A549 (cell line): ENCODE results near the gene ARID3A. TPM values are rescaled to one million over a fixed set of nuclear protein-coding genes. Genes with fewer than 3 reads are reported as not detected.
A peak's percentile ranks its signal among the peaks of the same experiment; 100 is the strongest.

ENCODE experiments used
- ATAC-seq, 2 experiments: fragments of 200-7000 bp in 1 of 2; fragments of >200 bp in 1 of 2; cut with Nextera tagmentation in 1 of 2; cut with Tn5 transposase in 1 of 2; 3 replicates each; pipeline versions ENCODE4 v1.8.0 to v1.9.1; 2018 to 2020; ENCODE audit warnings: mild to moderate bottlenecking in 1 of 2, moderate library complexity in 1 of 2
- CTCF ChIA-PET: fragments of 300-600 bp; sonication (Branson Sonifier 250); formaldehyde crosslinking; extraction: SDS; loops from one replicate; lab custom pipeline; 2021; ENCODE audit warnings: antibody characterized with exemption, inconsistent platforms; lab: Yijun Ruan, JAX
- POLR2A ChIA-PET: fragments of 350-600 bp; formaldehyde crosslinking; extraction: SDS; loops from one replicate; lab custom pipeline; 2021; ENCODE audit warnings: antibody characterized with exemption, inconsistent platforms; lab: Yijun Ruan, JAX
- DNase-seq, 2 experiments: peaks; one replicate each; pipeline versions ENCODE4 v3.0.0 to v3.0.0-alpha.2; 2011 to 2016; ENCODE audit warnings: low read depth in 1 of 2, low spot score in 1 of 2
- FAIRE-seq: peaks from 2 replicates; lab custom pipeline; 2011; peaks lifted over from hg19 to GRCh38; lab: Jason Lieb, UNC
- H3K27ac ChIP-seq, 2 experiments: fragments of >200 bp; sonication (Bioruptor Twin); formaldehyde crosslinking; 3 replicates each; pipeline ENCODE4 v1.5.1; 2016 to 2017
- H3K4me1 ChIP-seq: fragments of >200 bp; sonication (Bioruptor Twin); formaldehyde crosslinking; 3 replicates; pipeline ENCODE4 v1.6.1; 2016
- H3K4me2 ChIP-seq: fragments of >200 bp; sonication (Bioruptor Twin); formaldehyde crosslinking; 3 replicates; pipeline ENCODE4 v1.6.1; 2016
- H3K4me3 ChIP-seq: fragments of >200 bp; sonication (Bioruptor Twin); formaldehyde crosslinking; 3 replicates; pipeline ENCODE4 v1.5.1; 2016
- H3K9me3 ChIP-seq: fragments of >200 bp; sonication (Bioruptor Twin); formaldehyde crosslinking; 3 replicates; pipeline ENCODE4 v1.6.1; 2016
- ATOH8 ChIP-seq: fragments of 250-450 bp; sonication (Bioruptor Pico); IDR thresholded peaks from 2 replicates; pipeline ENCODE4 v1.5.0; 2020; ENCODE audit warnings: low read depth, mild to moderate bottlenecking, moderate library complexity
- CHD4 ChIP-seq: fragments of 200-600 bp; sonication (generic); IDR thresholded peaks from 2 replicates; pipeline ENCODE4 v1.6.1; 2016; ENCODE audit warnings: antibody characterized with exemption, mild to moderate bottlenecking, borderline replicate concordance
- CTCF ChIP-seq: fragments of >200 bp; sonication (Bioruptor Twin); formaldehyde crosslinking; IDR thresholded peaks from 3 replicates; pipeline ENCODE4 v1.5.1; 2016
- E2F6 ChIP-seq: IDR thresholded peaks from 2 replicates; pipeline ENCODE4 v1.6.1; 2012; ENCODE audit warnings: low read depth, borderline replicate concordance
- EP300 ChIP-seq, 2 experiments: fragments of >200 bp; sonication (Bioruptor Twin); formaldehyde crosslinking; IDR thresholded peaks; 2 replicates in 1 of 2; 3 replicates in 1 of 2; pipeline ENCODE4 v1.6.1; 2016 to 2017
- HOXA7 ChIP-seq: fragments of 250-450 bp; sonication (Bioruptor Pico); IDR thresholded peaks from 2 replicates; pipeline ENCODE4 v1.5.0; 2020; ENCODE audit warnings: mild to moderate bottlenecking, moderate library complexity
- HOXB5 ChIP-seq: fragments of 250-450 bp; sonication (Bioruptor Pico); IDR thresholded peaks from 2 replicates; pipeline ENCODE4 v1.5.0; 2020; ENCODE audit warnings: mild to moderate bottlenecking, moderate library complexity
- KDM5A ChIP-seq: fragments of 200-600 bp; sonication (generic); IDR thresholded peaks from 2 replicates; pipeline ENCODE4 v1.6.1; 2016; ENCODE audit warnings: antibody characterized with exemption, mild to moderate bottlenecking
- MAX ChIP-seq: IDR thresholded peaks from 2 replicates; pipeline ENCODE4 v1.6.1; 2012
- TFCP2L1 ChIP-seq: fragments of 250-450 bp; sonication (Bioruptor Pico); IDR thresholded peaks from 2 replicates; pipeline ENCODE4 v1.5.0; 2021; ENCODE audit warnings: mild to moderate bottlenecking
- ZSCAN20 ChIP-seq: fragments of 250-450 bp; sonication (Bioruptor Pico); IDR thresholded peaks from 2 replicates; pipeline ENCODE4 v1.8.0; 2022; ENCODE audit warnings: mild to moderate bottlenecking, moderate library complexity
- WGBS: methylation state at CpG from one replicate; pipeline ENCODE4 v1.1.6; 2017; ENCODE audit errors: missing lambda C conversion rate; 5-methylcytosine and 5-hydroxymethylcytosine counted together
- polyA plus RNA-seq, 4 experiments: library from polyadenylated mRNA; depleted of rRNA in 3 of 4; stranded (reverse); fragments of >200 nt; fragmentation: RNase III in 1 of 4; extraction: RNeasy Plus Mini Kit Qiagen cat#74134 plus additional on column Dnase treatment in 1 of 4; gene quantifications; 2 replicates in 3 of 4; 3 replicates in 1 of 4; pipeline ENCODE4 v1.2.3, GENCODE V29; 2011 to 2017

ARID3A gene
- polyA plus RNA-seq, 2 of the 4 experiments (the other 2 are of a cell fraction) = 3.3 to 6.1 TPM

GRCh38 chr19:906480-906879, 19.4 kb upstream of the ARID3A start:
- DNase-seq (no peak), ATAC-seq (no peak), FAIRE-seq (no peak)
- Histone ChIP-seq H3K4me3 (no peak overlapping the region), H3K4me1 (peaks cover 17% of the 10 kb centered on the region), H3K27ac (no peak overlapping the region), H3K9me3 (no peaks in the 10 kb centered on the region), H3K4me2 (no peak overlapping the region)
- 97% methylated on average over 7 of the region's 7 CpGs for whole genome bisulfite sequencing
- ChIA-PET POLR2A (no interaction called here), CTCF (interaction anchor here (1.0 to 1.4 kb wide), 3 partner anchors 9 to 16 kb away, joined by 3 to 8 read pairs (median 4); no protein-coding TSS in a partner anchor)
- TF ChIP-seq HOXB5 = no peak
- no peak for TF ChIP-seq MAX
- no peak for TF ChIP-seq HOXA7 (CRISPR knock-in tag)
- no peak for TF ChIP-seq ZSCAN20
- TF ChIP-seq KDM5A = no peak

GRCh38 chr19:907183-907853, 18.5 kb upstream of the ARID3A start:
- ChIA-PET POLR2A (interaction anchor here (0.5 kb wide), 1 partner anchor 49 kb away, joined by 3 read pairs; no protein-coding TSS in a partner anchor), CTCF (no interaction called here)
- Histone ChIP-seq H3K9me3 (no peaks in the 10 kb centered on the region), H3K4me1 (peaks cover 17% of the 10 kb centered on the region), H3K4me3 (no peak overlapping the region), H3K4me2 (no peak overlapping the region), H3K27ac (peak overlapping the region in 1 of 2 experiments; percentile 39; a peak in 2 of 6 replicates)
- FAIRE-seq (no peak), ATAC-seq (no peak), DNase-seq (no peak)
- TF ChIP-seq EP300 (IDR thresholded peaks at IDR 0.05) (no peak), CTCF (no peak), ATOH8 (CRISPR knock-in tag) (no peak), TFCP2L1 (CRISPR knock-in tag) (no peak), E2F6 (no peak)
- 92% methylated on average over 3 of the region's 14 CpGs for WGBS

- H3K4me1 ChIP-seq = peaks cover 17% of the 10 kb centered on the region
- peak overlapping the region; percentile 78 for H3K4me2 ChIP-seq
- H3K27ac ChIP-seq = peak overlapping the region in 1 of 2 experiments; percentile 100; a peak in 4 of 6 replicates
- DNase-seq = no peak
- WGBS = 89% methylated on average over 46 of the region's 54 CpGs
- H3K4me3 ChIP-seq = peak overlapping the region; percentile 70; the same call in 2 of the 3 replicates
- CTCF ChIA-PET = no interaction called here
- TF ChIP-seq CHD4 = peak; percentile 80; the same call in 1 of the 2 replicates
- TF ChIP-seq TFCP2L1 (CRISPR knock-in tag) = no peak
- TF ChIP-seq, all 56 proteins: peak for 1
- no peaks in the 10 kb centered on the region for H3K9me3 ChIP-seq
- no peak for FAIRE-seq
- POLR2A ChIA-PET = no interaction called here
- ATAC-seq = no peak
Observed at GRCh38 chr19:911197-912033, 14.4 kb upstream of the ARID3A start.
